LNCAP (cell line): ENCODE measurements around the gene DNAH2.

Source experiments
- TF ChIP-seq, protein P1 (sequence below): fragments of 450-650 bp; IDR thresholded peaks from 2 replicates; pipeline ENCODE4 v1.5.1; 2017; ENCODE audit warnings: mild to moderate bottlenecking

Gene DNAH2

DNA sequence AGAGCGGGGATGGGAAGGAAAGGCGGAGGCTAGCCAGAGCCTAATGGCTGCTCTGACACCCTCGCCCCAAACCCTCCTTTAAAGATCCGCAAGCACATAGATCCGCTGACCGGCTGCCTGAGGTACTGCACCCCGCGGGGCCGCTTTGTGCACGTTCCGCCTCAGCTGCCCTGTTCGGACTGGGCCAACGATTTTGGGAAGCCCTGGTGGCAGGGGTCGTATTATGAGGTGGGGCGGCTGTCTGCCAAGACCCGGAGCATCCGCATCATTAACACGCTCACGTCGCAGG, 140.9 kb downstream of the DNAH2 start:
- TF ChIP-seq, protein P1, sequence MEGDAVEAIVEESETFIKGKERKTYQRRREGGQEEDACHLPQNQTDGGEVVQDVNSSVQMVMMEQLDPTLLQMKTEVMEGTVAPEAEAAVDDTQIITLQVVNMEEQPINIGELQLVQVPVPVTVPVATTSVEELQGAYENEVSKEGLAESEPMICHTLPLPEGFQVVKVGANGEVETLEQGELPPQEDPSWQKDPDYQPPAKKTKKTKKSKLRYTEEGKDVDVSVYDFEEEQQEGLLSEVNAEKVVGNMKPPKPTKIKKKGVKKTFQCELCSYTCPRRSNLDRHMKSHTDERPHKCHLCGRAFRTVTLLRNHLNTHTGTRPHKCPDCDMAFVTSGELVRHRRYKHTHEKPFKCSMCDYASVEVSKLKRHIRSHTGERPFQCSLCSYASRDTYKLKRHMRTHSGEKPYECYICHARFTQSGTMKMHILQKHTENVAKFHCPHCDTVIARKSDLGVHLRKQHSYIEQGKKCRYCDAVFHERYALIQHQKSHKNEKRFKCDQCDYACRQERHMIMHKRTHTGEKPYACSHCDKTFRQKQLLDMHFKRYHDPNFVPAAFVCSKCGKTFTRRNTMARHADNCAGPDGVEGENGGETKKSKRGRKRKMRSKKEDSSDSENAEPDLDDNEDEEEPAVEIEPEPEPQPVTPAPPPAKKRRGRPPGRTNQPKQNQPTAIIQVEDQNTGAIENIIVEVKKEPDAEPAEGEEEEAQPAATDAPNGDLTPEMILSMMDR: peak; percentile 32; the same call in 1 of the 2 replicates

DNA sequence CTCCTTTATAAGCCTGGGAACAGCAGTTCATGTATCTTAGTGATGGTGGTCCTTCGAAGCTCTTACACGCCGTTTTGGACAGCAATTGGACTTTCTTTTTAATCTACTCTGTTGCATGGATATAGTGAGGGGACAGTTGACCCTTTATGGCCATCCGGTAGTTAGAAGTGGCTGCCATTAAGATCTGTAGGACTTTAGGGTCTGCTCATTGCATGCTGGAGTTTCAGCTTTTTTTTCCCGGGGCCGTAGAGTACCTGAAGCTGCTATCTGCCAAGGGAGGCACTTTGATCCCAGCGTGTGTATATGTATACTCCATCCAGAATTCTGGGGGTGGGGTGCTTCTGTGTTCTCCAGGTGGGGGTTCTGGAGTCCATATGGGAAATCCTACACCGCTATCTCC, 141.5 kb downstream of the DNAH2 start:
- TF ChIP-seq, protein P1: no peak

DNA sequence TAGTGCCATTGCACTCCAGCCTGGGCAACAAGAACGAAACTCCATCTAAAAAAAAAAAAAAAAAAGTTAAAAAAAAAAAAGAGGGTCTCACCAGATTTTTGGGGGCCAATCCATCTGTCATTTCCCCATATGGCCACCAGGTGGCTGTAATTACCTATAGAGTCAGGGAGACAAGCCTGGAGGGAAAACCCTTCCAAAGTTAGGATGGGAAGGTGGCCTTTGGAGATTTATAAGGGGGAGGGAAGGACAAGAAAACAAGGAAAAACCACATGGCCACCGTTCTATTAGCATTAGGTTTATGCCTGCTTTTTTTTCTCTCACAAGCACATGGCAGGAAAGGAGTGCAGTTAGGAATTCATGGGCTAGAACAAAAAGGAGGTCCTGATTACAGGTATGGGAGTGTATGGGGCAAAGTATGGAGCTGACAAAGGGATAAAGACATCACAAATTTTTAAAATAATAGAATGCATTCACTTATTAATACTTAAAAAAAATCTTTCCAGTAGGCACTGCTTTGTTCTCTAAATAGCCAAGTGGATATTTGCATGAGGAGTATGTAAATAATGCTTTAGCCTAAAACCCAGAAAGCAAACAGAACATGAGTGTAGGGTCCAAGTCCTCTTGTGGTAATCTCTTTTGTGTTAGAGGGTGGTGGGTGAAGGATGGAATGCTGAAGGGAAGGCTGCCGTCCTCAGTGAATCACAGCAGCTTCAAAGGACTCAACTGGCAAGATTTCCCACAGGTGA, 145.3 kb downstream of the DNAH2 start:
- TF ChIP-seq, protein P1: peak; percentile 80

DNA sequence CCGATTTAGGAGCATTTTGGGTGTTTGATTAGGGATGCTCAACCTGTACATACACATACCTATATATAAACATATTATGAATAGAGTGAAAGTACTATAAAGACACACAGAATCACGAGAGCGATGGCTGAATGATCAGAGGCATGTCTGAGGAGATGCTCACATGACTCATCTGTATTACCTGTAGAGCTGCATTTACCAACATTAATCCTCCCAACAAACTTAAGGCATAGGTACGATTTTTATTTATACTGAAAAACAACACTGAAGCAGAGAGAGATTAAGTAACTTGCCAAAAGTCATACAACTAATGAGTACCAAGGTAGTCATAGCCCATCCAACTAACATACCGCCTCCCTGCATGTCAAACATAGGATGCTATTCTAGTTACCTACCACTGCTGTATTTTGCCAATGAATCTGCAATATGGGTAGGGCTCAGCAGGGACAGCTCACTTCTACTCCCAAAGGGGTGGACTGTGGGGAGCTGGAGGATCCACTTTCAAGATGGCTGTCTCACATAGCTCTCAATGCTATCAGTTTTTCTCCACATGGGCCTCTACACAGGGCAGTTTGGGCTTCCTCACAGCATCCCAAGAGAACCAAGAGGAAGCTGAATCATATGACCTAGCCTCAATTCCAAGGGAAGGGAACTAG, 147.6 kb downstream of the DNAH2 start:
- TF ChIP-seq, protein P1: no peak

DNA sequence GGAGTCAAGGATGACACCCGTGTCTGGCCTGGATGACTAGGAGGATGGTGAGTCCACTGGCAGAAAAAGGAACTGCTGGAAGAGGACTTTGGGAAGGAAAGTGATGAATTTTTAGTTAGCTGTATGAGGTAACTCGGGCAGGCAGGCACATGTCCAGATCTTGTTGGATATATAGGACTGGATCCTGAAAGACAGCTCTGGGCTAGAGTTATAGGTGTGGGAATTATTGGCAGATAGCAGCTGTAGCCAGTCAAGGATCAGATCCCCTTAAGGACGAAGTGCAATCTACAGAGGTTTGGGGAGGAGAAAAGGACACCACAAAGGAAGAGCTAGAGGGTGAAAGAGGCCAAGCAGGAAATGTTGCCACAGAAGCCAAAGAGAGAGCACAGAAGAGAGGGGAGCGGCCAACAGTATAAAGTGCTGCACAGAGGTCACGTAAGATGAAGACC, 150.4 kb downstream of the DNAH2 start:
- TF ChIP-seq, protein P1: no peak

DNA sequence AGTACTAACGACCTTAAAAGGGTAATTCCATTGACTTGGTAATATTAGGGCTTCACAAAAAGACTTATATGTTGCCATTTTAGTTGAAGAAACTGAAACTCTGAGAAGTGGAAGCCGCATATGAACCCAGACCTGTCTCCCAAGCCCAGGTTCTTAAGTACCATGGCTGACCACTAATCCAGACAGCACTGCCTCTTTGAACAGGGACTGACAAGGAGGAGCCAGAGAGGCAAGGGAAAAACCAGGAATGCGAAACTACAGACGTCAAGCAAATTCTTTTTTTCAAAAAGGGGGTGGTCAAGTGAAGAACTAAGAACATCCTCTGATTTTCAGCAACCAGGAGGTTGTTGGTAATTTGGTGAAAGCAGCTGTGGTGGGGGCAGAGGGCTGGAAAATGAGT, 155.5 kb downstream of the DNAH2 start:
- TF ChIP-seq, protein P1: no peak

DNA sequence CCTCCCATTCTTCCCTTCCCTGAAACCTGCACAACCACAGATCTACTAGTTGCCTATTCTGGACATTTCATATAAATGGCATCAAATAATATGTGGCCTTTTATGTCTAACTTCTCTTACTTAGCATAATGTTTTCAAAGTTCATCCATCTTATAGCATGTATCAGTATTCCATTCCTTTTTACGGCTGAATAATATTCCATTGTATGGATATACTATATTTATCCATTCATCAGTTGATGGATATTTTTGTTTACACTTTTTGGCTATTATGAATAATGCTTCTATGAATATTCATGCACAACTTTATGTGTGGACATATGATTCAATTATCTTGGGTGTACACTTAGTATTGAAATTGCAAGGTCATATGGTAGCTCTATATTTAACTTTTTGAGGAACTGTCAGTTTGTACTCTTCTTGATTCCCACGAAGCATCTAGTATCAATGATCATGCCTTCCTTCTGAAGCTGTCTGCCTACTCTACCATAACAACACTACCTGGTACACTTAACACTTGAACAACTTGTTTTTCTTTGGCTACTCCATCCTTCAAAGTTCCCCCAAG, 158.3 kb downstream of the DNAH2 start:
- TF ChIP-seq, protein P1: no peak
